ENCODE results near the gene USP15.

The USP15 gene

DNA sequence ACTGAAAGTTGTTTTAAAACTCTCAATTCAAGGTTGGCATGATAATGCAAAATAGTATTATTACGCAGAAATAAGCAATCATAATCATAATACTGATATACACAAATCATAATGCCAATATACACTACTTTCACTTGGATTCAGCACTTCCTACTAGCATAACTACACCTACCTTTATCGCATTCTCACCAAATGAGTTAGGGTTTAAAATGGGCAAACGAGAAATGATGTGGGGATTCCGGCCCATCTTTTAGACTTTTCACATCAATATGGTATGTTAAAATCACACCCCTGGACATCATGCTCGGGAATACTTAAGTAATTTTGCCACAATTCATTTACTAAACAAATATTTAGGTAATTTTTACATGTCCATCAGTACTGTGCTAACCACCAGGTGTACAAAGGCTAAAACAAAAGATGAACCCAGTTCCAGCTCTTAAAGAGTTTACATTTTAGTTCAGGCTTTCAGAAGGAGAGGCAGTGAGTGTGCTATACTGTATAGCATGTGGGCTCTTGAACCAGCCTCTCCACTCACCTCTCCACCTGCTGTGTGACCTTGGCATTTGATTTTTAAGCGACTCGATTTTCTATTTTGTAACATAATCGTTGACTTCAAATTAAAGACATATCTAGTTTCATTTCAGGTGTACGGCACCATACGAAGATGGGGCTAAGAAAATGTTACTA is 1.1 kb upstream of the USP15 start:
- no peak for DNase-seq

DNA sequence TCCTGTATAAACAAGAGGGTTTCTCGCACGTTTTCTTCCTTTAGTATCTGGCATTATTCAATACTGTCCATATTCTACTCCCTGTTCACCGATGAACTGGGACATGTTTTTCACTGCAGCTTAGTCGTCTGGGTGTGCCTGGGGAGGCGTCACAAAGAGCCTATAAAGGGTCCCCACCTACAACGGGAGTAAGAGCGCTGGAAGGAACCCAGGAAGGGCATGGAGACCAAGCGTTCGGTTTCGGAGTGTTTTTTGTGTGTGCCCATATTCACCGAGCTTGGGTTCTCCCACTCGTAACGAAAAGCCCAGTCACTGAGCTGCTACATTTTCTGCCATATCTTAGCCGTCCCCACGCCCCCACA is 592 bp upstream of the USP15 start:
- DNase-seq: no peak

DNA sequence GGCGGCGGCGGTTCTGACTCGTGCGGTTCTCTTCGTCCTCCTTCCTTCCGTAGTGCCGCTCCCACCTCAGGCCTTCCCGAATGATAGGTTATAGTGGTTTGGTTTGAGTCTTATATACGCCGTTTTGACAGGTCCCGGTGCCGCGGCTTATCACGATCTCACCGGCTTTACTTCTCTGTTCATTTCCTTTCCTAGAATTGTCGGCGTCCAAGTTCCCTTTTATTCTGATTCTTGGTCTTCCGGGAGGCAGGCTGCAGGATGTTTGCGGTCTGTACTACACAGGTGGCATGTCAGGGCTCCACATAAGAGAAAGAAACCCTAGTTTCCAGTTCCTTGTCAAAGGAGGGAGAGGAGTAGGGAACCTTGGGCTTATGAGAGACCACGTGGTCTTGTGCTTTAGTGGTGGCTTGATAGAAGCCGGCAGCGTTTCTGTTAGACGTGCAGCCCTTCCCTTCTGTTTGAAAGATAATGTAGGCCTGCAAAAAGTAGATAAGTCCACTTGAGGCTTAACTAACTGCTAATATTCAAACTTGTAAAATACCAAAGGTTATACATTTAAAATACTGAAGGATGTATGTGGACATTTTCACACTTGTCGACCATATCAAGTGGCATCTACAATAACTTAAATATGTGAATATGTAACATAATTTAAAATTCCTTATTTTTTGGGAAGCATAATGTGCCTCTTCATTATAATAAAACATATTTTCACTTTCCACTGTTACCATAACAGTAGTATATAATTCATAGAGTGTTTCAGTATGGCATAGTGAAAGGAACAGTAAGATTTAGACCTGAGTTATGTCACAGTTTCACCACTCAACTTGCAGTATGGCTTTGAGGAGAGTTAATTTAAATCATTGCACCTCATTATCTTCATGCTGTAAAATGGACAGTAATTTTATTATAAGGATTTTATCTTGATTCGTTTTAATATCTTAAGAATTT is 804 bp downstream of the USP15 start:
- DNase-seq: peak; percentile 78

DNA sequence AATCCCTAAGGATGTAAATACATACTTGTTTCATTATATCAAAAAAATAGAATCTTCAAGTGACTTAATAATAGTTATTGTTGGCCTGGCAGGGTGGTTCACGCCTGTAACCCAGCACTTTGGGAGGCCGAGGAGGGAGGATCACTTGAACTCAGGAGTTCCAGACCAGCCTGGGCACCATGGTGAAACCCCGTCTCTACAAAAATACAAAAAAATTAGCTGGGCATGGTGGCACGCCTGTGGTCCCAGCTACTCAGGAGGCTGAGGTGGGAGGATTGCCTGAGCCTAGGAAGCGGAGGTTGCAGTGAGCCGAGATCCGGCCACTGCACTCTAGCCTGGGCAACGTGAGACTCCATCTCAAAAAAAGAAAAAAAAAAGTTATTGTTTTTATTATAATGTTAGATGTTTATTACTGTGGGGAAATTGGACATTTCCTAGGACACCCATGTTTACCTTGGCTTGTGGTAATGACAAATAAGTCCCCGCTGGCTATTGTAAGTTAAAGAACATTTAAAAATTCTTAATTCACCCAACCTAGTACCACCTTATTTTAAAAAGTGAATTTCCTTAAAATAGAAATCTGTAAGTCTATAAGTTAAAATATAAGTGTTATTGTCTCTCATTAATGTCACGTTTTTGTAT is 1.8 kb downstream of the USP15 start:
- DNase-seq: no peak

DNA sequence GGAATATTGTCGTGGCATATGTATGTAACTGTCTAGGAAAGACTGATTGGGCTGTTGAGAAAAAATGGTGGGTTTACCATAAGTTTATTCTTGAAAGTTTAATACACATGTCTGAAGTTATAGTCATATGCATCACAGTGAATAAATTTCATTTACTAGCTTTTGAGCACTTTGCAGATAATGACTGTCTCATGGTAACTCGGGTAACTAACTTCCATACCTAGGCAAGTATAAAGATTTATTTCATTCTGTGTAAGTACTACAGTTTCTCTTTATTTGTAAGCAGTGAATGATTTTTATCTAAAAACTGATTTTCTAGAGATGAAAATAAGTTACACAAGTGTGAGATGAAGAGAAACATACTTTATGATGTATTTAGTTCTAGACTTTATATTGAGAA is 3.0 kb downstream of the USP15 start:
- DNase-seq: no peak

DNA sequence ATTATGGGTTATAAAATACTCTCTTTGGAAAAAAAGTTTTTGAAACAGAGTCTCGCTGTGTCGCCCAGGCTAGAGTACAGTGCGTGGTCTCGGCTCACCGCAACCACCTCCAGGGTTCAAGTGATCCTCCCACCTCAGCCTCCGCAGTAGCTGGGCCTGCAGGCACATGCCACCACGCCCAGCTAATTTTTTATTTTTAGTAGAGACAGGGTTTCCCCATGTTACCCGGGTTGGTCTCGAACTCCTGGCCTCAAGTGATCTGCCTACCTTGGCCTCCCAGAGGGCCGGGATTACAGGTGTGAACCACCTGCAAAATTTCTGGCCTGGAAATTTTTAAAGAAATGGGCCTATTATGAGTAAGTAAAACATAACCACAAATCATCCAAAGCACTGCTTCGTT is 3.8 kb downstream of the USP15 start:
- no peak for DNase-seq

DNA sequence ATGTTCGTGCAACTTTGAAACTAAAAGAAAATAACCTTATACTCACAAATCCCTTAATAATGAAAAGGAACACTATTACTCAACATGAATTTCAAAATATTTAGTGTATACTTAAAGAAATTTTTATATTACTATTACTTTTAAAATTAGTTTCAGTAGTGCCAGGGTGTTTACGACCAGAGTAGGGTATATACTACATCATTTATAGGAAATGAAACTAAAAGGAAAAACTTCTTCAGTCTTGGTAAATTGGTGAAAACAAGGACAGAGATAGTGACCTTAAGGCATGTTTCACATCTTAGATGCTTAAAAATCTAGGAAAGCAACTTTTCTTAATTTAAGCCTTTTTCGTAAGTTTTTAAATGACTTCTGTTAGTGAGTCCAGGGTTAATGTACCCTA is 4.5 kb downstream of the USP15 start:
- DNase-seq: peak; percentile 8

DNA sequence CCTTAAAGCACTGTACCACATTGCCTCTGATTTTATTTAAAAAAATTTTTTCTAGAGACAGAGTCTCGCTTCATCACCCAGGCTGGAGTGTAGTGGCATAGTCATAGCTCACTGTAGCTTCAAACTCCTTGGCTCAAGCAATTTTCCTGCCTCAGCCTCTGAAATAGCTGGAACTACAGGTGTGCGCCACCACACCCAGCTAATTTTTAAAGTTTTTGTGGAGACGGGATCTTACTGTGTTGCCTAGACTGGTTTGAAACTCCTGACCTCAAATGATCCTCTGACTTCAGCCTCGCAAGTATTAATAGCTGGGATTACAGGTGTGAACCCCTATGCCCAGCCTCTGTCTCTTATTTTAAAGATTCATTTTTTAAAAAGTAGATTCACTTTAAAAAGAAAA is 5.3 kb downstream of the USP15 start:
- no peak for DNase-seq

DNA sequence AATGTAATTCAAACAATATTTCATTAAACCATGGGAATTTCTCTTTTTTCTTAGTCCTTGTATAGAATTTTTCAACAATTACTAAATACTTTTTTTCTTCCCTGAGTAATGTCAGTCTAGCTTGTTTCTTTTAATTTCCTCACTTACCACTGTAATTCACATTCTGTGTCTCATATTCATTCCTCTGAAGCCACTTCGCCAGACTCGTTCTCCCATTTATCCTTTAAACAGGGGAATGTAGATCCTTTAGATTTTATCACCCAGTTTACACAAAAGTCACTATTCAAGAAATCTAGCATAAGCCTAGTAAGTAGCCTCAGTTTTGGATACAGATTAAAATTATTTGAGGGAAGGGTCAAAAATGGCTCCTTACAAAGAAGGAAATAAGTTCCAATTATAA is 6.8 kb downstream of the USP15 start:
- no peak for DNase-seq

DNA sequence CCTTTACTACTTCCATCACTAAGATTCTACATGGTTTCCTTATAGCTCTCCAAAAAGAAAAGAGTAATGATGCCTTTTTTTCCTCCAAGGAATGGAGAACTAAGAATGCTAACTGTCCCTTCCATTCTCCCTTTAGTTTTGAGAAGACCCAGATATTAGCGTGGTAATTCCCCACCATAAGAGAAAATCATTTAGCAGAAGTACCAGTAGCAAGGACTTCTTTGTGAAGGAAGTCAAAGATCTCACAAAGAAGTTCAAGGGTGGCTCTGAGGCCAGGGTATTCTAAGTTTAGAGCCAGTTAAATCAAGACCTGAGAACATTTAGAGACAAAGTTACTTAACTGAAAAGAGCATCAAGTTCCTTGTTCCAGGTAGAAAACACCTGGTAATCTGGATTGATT is 7.3 kb downstream of the USP15 start:
- no peak for DNase-seq

DNA sequence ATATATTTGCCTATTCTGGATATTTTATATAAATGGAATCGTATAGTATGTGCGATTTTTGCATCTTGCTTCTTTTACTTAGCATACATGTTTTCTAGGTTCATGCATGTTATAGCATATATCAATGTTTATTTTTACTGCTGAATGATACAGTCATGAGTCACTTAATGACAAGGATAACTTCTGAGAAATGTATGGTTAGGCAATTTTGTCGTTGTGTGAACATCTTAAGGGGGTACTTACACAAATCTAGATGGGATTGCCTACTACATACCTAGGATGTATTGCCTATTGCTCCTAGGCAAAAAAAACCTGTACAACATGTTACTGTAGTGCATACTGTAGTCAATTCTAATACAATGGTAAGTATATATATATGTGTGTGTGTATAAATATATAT is 8.8 kb downstream of the USP15 start:
- DNase-seq: no peak

DNA sequence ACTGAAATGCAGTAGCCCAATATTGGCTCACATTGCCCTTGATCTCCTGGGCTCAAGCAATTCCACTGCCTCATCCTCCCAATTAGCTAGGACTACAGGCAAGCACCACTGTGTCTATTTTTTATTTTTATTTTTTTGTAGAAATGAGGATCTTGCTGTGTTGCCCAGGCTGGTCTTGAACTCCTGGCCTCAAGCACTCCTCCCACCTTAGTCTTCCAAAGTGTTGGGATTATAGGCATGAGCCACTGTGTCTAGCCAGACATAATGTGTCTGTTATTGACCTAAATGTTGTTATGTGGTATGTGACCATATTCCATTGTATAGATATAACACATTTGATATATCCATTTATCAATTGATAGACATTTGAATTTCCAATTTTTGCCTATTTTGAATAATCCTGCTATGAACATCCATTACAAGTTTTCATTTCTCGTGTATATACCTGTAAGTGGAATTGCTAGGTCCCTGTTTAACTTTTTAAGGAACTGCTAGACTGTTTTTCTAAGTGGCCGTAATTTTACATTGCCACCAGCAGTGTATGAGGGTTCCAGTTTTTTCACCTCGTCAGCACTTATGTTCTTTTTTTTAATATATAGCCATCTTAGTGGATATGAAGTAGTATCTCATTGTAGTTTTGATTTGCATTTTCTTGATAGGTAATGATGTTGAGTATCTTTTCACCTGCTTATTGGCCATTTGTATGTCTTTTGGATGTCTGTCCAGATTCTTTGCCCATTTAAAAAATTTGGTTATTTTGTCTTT is 9.4 kb downstream of the USP15 start:
- no peak for DNase-seq

DNA sequence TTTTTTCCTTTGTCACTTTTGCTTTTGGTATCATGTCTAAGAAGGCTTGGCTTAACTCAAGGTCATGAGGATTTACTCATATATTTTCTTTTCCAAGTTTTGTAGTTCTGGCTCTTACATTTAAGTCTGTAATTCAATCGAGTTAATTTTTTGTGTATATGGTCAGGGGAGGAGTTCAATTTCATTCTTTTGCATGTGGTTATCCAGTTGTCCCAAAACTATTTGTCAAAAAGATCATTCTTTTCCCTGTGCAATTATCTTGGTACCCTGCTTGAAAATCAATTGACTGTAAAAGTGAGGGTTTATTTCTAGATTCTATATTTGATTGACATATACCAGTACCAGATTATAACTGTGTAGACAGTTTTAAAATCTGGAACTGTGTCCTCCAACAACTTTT is 10.2 kb downstream of the USP15 start:
- DNase-seq: no peak

DNA sequence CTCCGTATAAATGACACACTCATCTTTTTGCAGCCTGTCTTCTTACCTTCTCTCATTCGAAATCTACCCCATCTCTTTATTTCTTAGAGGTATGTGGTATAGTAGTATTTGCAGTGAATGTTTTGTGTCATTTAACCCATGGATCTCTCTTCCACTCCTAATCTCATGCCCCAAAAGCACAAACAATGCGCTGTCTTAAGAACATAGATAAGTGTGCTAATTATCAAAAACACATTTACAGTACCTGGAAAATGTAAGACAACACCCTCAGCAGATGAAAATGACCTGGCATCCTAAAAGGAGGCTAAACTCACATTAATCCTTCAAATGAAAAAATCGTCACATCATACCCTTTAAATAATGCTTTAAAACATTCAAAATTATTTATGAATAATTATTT is 10.7 kb downstream of the USP15 start:
- no peak for DNase-seq

DNA sequence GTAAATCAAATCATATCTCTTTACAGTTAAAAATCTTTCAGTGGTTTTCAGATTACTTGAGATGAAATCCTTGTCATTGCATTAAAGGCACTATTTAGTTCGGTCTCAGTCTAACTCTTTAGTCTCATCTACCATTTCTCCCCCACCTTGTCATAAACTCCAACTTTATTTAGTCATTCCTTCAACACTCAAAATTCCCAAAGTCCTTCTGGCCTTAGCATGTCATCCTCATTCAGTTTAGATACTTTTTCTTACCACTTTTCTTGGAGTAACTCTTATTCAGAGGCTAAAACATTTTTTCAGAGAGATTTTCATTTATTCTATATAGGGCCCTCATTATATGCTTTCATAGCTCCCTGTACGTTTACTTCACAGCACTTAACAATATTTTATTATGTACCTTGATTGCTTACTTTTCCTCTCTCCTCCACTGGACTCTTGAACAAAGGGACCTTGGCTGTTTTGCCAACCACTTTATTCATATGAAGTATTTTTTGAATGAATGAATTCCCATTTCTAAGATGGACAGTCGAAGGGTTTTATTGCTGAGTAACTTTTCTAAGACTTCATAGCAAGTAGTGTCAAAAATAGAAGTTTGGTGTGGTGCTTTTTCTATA is 12.8 kb downstream of the USP15 start:
- DNase-seq: no peak

DNA sequence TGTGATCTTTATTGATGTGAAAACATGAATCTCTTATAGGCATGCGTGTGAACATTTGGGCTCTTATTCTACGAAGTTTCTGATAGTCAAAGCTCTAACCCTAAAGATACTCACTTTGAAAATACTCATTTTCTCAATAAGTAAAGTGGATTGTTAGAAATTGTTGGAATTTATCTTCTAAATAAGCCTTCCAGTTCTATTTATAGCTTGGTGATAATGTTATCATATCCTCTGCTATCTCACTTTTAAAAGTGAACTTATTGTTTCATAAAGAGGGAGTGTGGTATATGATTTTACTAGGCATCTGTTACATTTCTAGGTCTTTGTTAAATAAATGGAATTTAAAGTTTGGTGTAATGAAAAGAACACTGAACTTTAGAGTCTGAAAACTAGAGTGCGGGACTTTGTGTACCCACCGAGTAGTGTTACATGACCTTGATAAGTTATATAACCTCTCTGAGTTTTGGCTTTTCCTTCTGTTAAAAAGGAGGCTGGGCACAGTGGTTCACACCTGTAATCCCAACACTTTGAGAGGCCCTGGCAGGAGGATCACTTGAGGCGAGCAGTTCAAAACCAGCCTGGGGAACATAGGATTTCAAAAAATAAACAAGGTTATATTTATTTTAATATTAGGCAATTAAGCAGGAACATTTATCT is 13.6 kb downstream of the USP15 start:
- no peak for DNase-seq

DNA sequence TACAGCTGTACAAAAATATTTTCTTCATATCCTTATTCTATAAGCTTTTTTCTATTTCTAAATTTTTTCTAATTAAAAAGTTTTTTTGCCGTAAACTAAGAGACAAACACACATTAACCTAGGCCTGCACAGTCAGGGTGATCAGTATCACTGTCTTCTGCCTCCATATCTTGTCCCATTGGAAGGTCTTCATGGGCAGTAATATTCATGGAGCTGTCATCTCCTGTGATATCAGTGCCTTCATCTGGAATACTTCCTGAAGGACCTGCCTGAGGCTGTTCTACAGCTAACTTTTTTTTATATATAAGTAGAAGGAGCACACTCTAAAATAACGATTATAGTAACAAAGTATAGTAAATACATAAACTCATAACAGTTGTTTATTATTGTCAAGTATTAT is 17.8 kb downstream of the USP15 start:
- DNase-seq: no peak

DNA sequence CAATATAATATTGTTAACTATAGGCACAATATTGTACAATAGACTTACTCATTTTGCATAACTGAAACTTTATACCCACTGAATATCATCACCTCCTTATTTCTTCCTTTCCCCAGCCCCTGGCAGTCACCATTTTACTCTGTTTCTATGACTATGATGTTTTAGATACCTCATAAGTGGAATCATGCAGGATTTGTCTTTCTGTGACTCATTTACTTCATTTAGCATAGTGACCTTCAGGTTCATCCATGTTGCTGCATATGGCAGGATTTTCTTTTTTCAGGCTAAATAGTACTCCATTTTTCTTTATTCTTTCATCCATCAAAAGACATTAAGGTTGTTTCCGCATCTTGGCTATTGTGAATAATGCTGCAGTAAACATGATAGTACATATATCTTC is 18.9 kb downstream of the USP15 start:
- no peak for DNase-seq

DNA sequence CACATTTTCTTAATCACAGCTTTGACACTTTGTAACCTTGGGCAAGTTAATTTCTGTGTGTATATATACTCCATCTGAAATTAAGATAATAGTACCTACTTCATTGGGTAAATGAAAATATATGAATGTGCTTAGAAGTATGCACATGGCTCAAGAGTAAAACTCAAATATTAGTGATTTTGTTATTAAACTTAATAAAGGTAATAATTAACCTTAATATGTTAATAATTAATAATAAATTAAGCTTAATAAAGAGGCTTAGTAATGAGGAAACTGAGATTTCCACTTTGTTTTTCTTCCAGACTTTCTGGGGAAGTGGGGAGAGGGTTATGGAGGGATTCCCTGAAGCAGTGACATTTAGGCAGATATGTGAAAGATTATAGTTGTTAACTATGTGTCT is 19.8 kb downstream of the USP15 start:
- no peak for DNase-seq

DNA sequence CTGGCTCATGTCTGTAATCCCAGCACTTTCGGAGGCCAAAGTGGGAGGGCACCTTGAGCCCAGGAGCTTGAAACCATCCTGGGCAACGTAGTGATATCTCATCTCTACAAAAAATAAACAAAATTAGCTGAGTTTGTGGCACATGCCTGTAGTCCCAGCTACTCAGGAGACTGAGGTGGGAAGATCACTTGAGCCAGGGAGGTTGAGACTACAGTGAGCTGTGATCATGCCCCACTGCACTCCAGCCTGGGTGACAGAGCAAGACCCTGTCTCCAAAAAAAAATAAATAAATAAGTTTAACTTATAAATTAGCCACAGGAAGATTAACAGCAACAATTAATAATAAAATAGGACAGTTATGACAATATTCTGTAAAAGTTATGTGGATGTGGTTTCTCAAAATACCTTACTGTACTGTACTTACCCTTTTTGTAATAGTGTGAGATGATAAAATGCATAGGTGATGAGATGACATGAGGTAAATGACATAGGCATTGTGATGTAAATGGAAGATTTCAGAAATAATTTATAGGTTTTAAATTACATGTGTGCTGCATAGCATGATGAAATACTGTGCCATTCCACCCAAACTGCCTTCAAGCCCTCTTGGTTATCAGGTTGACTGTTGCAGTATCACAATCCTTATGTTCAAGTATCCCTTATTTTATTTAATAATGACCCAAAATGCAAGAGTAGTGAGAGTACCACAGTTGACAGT is 22.0 kb downstream of the USP15 start:
- DNase-seq: no peak

DNA sequence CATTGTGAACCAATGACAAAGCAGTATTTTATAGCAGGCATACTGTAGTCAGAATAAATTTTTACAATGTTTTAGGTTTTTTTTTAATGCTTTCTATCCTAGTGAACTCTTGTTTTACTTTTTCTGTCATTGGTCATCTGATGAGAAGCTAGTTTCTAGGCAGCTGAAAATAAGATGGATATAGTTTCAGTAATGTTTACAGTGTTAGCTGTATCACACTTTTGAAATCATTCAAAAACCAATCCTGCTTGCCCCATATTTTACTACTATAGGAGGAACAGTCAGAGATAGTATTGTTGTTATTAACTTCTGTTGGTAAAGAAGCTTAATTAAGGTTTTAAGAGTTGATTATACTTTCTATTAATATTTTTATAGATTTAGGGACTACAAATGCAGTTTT is 24.5 kb downstream of the USP15 start:
- DNase-seq: no peak
